Activated B cell treated with CpG ODN at 0.5 μM for 24 hours (primary cell): ENCODE results near the gene TMPRSS6. TPM values are rescaled to one million over a fixed set of nuclear protein-coding genes. Genes with fewer than 3 reads are reported as not detected.

Experiments
- ATAC-seq: fragments of 200-7000 bp; cut with Tn5 transposase; one replicate; pipeline ENCODE4 v1.10.0; 2021; ENCODE audit warnings: low read depth, mild to moderate bottlenecking, moderate library complexity
- CTCF ChIA-PET: fragments of 350-600 bp; sonication (Branson Sonifier 250); formaldehyde crosslinking; loops from one replicate; lab custom pipeline; 2021; ENCODE audit warnings: antibody characterized with exemption; lab: Charles Lee
- POLR2A ChIA-PET: fragments of 350-600 bp; sonication (Branson Sonifier 250); formaldehyde crosslinking; loops from one replicate; lab custom pipeline; 2021; ENCODE audit warnings: antibody characterized with exemption; lab: Charles Lee
- DNase-seq: peaks from one replicate; pipeline ENCODE4 v3.0.0; 2022
- H3K27ac Mint-ChIP-seq: one replicate; pipeline ENCODE4 v1.8.0; 2020; ENCODE audit warnings: mixed read lengths
- H3K27me3 Mint-ChIP-seq: one replicate; pipeline ENCODE4 v1.8.0; 2021; ENCODE audit warnings: mixed read lengths
- H3K36me3 Mint-ChIP-seq: one replicate; pipeline ENCODE4 v1.8.0; 2021; ENCODE audit warnings: low read depth, mixed read lengths
- H3K4me1 Mint-ChIP-seq: one replicate; pipeline ENCODE4 v1.8.0; 2021; ENCODE audit warnings: mixed read lengths
- H3K4me3 Mint-ChIP-seq: one replicate; pipeline ENCODE4 v1.8.0; 2020; ENCODE audit warnings: mild to moderate bottlenecking, mixed read lengths
- H3K9me3 Mint-ChIP-seq: one replicate; pipeline ENCODE4 v1.8.0; 2020; ENCODE audit warnings: mixed read lengths
- CTCF ChIP-seq: fragments of 200-600 bp; IDR thresholded peaks from one replicate; pipeline ENCODE4 v1.8.0; 2022; ENCODE audit warnings: antibody characterized with exemption, mild to moderate bottlenecking
- intact Hi-C: fragments of 100-400 bp; cut with micrococcal nuclease; formaldehyde crosslinking; loops from one replicate; pipeline ENCODE4 v1.15.1; 2024
- total RNA-seq: library from RNA; stranded (reverse); gene quantifications from 2 replicates; pipeline ENCODE4 v1.2.3, GENCODE V29; 2022

Gene TMPRSS6
- total RNA-seq, 1 donor from 2014 or later, result 5.4 TPM

- Mint-ChIP-seq H3K36me3 (no peaks in the 10 kb centered on the region), H3K4me3 (no peak overlapping the region), H3K4me1 (peaks cover 20% of the 10 kb centered on the region), H3K27ac (no peak overlapping the region), H3K27me3 (no peaks in the 10 kb centered on the region), H3K9me3 (no peaks in the 10 kb centered on the region)
- ChIA-PET POLR2A (no interaction called here), CTCF (no interaction called here)
- DNase-seq (no peak), ATAC-seq (no peak)
- intact Hi-C loops, result loop anchor here (5.0 kb wide), 1 partner anchor 60 kb away; no protein-coding TSS in a partner anchor
- no peak for TF ChIP-seq CTCF
Observed at GRCh38 chr22:37137131-37137530, 27.6 kb upstream of the TMPRSS6 start.

- Mint-ChIP-seq H3K27me3 (no peaks in the 10 kb centered on the region), H3K9me3 (no peaks in the 10 kb centered on the region), H3K4me3 (no peak overlapping the region), H3K36me3 (no peaks in the 10 kb centered on the region), H3K27ac (no peak overlapping the region), H3K4me1 (peaks cover 18% of the 10 kb centered on the region)
- TF ChIP-seq CTCF, result no peak
- CTCF ChIA-PET, result no interaction called here
- no peak for ATAC-seq
- intact Hi-C loops, result loop anchor here (5.0 kb wide), 1 partner anchor 58 kb away; no protein-coding TSS in a partner anchor
- POLR2A ChIA-PET, result interaction anchor here (1.4 kb wide), 1 partner anchor 15 kb away, joined by 3 read pairs; the partner anchor contains the start of gene IL2RB
- DNase-seq, result no peak
Observed at GRCh38 chr22:37135023-37135422, 25.5 kb upstream of the TMPRSS6 start.

- H3K9me3 Mint-ChIP-seq, result no peaks in the 10 kb centered on the region
- TF ChIP-seq CTCF, result no peak
- intact Hi-C loops, result no loop called here
- ChIA-PET CTCF (no interaction called here), POLR2A (interaction anchor here (2.5 kb wide), 1 partner anchor 11 kb away, joined by 9 read pairs; no protein-coding TSS in a partner anchor)
- no peak overlapping the region for H3K27ac Mint-ChIP-seq
- H3K27me3 Mint-ChIP-seq, result no peaks in the 10 kb centered on the region
- no peaks in the 10 kb centered on the region for H3K36me3 Mint-ChIP-seq
- DNase-seq, result no peak
- no peak for ATAC-seq
- peaks cover 3% of the 10 kb centered on the region for H3K4me1 Mint-ChIP-seq
- H3K4me3 Mint-ChIP-seq, result no peak overlapping the region
Observed at GRCh38 chr22:37133304-37134018, 23.9 kb upstream of the TMPRSS6 start.

- intact Hi-C loops, result no loop called here
- no peak for DNase-seq
- ChIA-PET POLR2A (interaction anchor here (0.7 to 2.5 kb wide), 2 partner anchors 10 to 14 kb away, joined by 3 to 9 read pairs; no protein-coding TSS in a partner anchor), CTCF (no interaction called here)
- Mint-ChIP-seq H3K27ac (no peak overlapping the region), H3K4me3 (no peak overlapping the region), H3K4me1 (no peaks in the 10 kb centered on the region), H3K9me3 (no peaks in the 10 kb centered on the region), H3K27me3 (no peaks in the 10 kb centered on the region), H3K36me3 (no peaks in the 10 kb centered on the region)
- TF ChIP-seq CTCF, result no peak
- ATAC-seq, result no peak
Observed at GRCh38 chr22:37132773-37133172, 23.3 kb upstream of the TMPRSS6 start.

- Mint-ChIP-seq H3K36me3 (no peaks in the 10 kb centered on the region), H3K9me3 (no peaks in the 10 kb centered on the region), H3K27me3 (no peaks in the 10 kb centered on the region), H3K4me3 (no peak overlapping the region), H3K4me1 (no peaks in the 10 kb centered on the region), H3K27ac (no peak overlapping the region)
- CTCF ChIA-PET, result no interaction called here
- no peak for ATAC-seq
- POLR2A ChIA-PET, result no interaction called here
- intact Hi-C loops, result no loop called here
- TF ChIP-seq CTCF, result no peak
- DNase-seq, result no peak
Observed at GRCh38 chr22:37129866-37130441, 20.4 kb upstream of the TMPRSS6 start.
